HG03571 (cell line): ENCODE data around the gene IL19.

Experiments
- ATAC-seq: cut with Tn5 transposase; IDR thresholded peaks from one replicate; pipeline ENCODE4 v1.9.1; 2021; ENCODE audit not compliant: unreplicated experiment

Gene IL19

GRCh38 chr1:206885341-206886060, 114.9 kb downstream of the IL19 start:
- ATAC-seq, result no peak

DNA sequence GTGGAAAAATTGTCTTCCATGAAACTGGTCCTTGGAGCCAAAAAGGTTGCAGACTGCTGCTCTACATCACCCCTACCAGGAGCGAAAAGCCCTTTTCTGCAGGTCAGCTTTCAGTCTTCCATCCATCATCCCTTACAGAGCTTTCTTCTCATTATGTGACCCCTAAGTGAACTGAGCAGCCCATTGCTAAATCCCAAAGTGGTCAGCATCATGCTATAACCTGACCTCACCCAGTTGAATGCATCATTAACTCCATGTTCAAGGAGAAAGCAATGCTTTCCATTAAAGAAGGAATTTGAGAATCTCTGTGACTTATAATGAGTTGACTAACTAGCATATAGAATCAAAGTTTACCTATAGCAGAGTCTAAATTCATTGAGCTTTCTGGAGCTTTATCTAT, 116.3 kb downstream of the IL19 start:
- ATAC-seq, result no peak

- no peak for ATAC-seq
Observed at GRCh38 chr1:206887701-206888100, 117.1 kb downstream of the IL19 start.

DNA sequence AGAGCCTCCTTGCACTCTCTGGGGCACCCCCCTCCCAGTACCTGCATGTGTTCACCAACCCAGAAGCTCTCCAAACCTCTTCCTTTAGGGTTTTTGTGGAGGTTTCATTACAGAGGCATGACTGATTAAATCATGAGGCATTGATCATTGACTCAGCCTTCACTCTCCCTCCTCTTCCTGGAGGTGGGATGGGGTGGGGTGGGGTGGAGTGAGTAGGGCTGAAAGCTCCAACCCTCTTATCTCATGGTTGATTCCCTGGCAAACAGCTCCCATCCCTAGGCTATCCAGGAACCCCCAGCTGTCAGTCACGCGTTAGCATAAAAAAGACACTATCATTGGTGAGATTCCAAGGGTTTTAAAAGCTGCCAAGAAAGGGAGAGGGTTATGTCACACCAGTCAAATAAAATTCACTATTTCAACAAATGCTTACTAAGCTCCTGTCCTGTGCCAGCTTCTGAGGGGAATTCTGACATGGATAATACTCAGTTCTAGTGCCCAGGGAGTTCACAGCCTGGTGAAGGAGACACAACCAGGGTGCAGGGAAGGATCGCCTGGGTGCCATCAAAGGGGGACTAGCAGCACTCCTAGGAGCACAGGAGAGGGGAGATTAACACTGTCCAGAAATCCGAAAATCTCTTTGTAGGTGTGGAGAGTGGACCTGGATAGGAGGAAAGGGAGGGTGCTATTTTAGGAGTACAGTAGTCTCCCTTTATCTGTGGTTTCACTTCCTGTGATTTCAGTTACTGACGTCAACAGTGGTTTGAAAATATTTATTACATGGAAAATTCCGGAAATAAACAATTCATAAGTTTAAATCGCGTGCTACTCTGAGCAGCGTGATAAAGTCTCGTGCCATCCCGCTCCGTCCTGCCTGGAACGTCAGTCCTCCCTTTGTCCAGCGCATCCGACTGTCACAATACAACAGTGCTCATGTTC, 119.8 kb downstream of the IL19 start:
- ATAC-seq, result no peak

- ATAC-seq, result no peak
Observed at GRCh38 chr1:206891412-206891811, 120.8 kb downstream of the IL19 start.
